Mesendoderm (in vitro differentiated cells): ENCODE data around the gene KDR.

Experiments used
- DNase-seq: peaks from one replicate; pipeline ENCODE4 v3.0.0; 2013
- H2AK5ac ChIP-seq: 2 replicates; pipeline ENCODE4 v1.6.1; 2013; ENCODE audit warnings: low read length, inconsistent platforms
- H2BK120ac ChIP-seq: 2 replicates; pipeline ENCODE4 v1.6.1; 2013; ENCODE audit warnings: low read depth, mild to moderate bottlenecking, low read length, moderate library complexity, mixed read lengths
- H2BK15ac ChIP-seq: replicated peaks from 2 replicates; pipeline ENCODE4 v1.6.1; 2013; ENCODE audit warnings: low read depth, mild to moderate bottlenecking, moderate library complexity
- H2BK5ac ChIP-seq: 2 replicates; pipeline ENCODE4 v1.6.1; 2013; ENCODE audit warnings: low read length, inconsistent platforms
- H3K18ac ChIP-seq: 2 replicates; pipeline ENCODE4 v1.6.1; 2013; ENCODE audit warnings: mild to moderate bottlenecking, low read length, mixed read lengths
- H3K23ac ChIP-seq: one replicate; pipeline ENCODE4 v1.6.1; 2013; ENCODE audit warnings: low read length
- H3K27ac ChIP-seq: 2 replicates; pipeline ENCODE4 v1.5.1; 2013; ENCODE audit warnings: low read depth, mild to moderate bottlenecking, inconsistent platforms, low read length, moderate library complexity
- H3K27me3 ChIP-seq: 2 replicates; pipeline ENCODE4 v1.6.1; 2013; ENCODE audit warnings: low read length, control low read depth, mild to moderate bottlenecking, inconsistent platforms; ENCODE audit not compliant: insufficient read depth, poor library complexity
- H3K36me3 ChIP-seq: 2 replicates; pipeline ENCODE4 v1.6.1; 2013; ENCODE audit warnings: low read length, inconsistent platforms; ENCODE audit not compliant: control insufficient read depth, insufficient read depth
- H3K4ac ChIP-seq: one replicate; pipeline ENCODE4 v1.6.1; 2013; ENCODE audit warnings: low read depth, mild to moderate bottlenecking, low read length, moderate library complexity
- H3K4me1 ChIP-seq: 2 replicates; pipeline ENCODE4 v1.6.1; 2013; ENCODE audit warnings: low read depth, low read length, inconsistent platforms; ENCODE audit not compliant: control insufficient read depth
- H3K4me2 ChIP-seq: 2 replicates; pipeline ENCODE4 v1.6.1; 2013; ENCODE audit warnings: low read length
- H3K4me3 ChIP-seq: 2 replicates; pipeline ENCODE4 v1.5.1; 2013; ENCODE audit warnings: mild to moderate bottlenecking, low read length
- H3K56ac ChIP-seq: one replicate; pipeline ENCODE4 v1.6.1; 2013; ENCODE audit warnings: low read length
- H3K79me1 ChIP-seq: 2 replicates; pipeline ENCODE4 v1.6.1; 2013; ENCODE audit warnings: low read length, inconsistent platforms
- H3K79me2 ChIP-seq: 2 replicates; pipeline ENCODE4 v1.6.1; 2013; ENCODE audit warnings: mild to moderate bottlenecking, low read length; ENCODE audit not compliant: control insufficient read depth, insufficient read depth
- H3K9ac ChIP-seq: 2 replicates; pipeline ENCODE4 v1.6.1; 2013; ENCODE audit warnings: low read length, inconsistent platforms
- H4K5ac ChIP-seq: one replicate; pipeline ENCODE4 v1.6.1; 2013; ENCODE audit warnings: low read length
- H4K8ac ChIP-seq: one replicate; pipeline ENCODE4 v1.6.1; 2013; ENCODE audit warnings: low read depth, mild to moderate bottlenecking, control low read depth, low read length, moderate library complexity
- WGBS: extraction: QIAGEN DNeasy Blood & Tissue Kit; methylation state at CpG from one replicate; pipeline ENCODE4 v1.1.7; 2013; ENCODE audit warnings: low lambda C conversion rate, missing lambda C conversion rate; ENCODE audit not compliant: insufficient coverage; ENCODE audit errors: extremely low coverage; 5-methylcytosine and 5-hydroxymethylcytosine counted together

Gene KDR

DNA sequence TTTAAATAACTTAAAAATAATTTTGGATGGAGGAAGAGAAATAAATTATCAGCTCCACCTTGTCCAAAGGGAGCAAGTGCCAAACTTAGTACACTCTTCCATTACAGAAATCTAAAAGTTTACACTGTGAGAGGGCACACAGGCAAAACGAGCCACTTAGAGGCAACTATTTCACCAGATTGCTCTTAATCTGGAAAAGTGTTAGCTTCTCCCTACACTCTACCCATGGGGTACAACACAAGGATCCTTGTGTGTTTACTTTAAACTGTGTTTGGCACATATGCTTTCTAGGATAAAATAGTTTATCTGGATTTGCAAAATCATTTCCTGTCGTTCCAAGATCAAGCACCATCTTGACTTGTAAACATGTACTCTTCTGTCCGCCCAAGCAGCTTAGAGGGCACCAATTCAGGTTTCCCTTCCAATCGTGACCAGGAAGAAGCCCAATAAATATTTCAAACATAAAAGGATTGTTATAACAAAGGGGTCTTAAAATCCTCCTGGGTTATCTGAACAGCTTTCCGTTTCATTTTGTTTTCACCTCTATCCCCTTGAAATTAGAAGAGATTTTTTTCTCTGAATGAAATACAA lies 29.0 kb upstream of the KDR start:
- H3K79me2 ChIP-seq = no peaks in the 10 kb centered on the region
- no peak overlapping the region for H2BK5ac ChIP-seq
- H2BK120ac ChIP-seq = no peak overlapping the region
- H3K27me3 ChIP-seq = no peaks in the 10 kb centered on the region
- no peak overlapping the region for H4K5ac ChIP-seq
- DNase-seq = no peak
- no peaks in the 10 kb centered on the region for H3K4me1 ChIP-seq
- no CpG with 5 or more reads among the region's 5 CpGs for WGBS
- peak overlapping the region; percentile 39 for H3K18ac ChIP-seq
- H3K4me2 ChIP-seq = no peak overlapping the region
- no peak overlapping the region for H2AK5ac ChIP-seq
- no peak overlapping the region for H3K4me3 ChIP-seq
- no peak overlapping the region for H3K23ac ChIP-seq
- H2BK15ac ChIP-seq = no peak overlapping the region
- H3K56ac ChIP-seq = no peak overlapping the region
- H4K8ac ChIP-seq = no peak overlapping the region
- H3K9ac ChIP-seq = no peak overlapping the region
- no peak overlapping the region for H3K4ac ChIP-seq
- no peaks in the 10 kb centered on the region for H3K79me1 ChIP-seq
- H3K36me3 ChIP-seq = no peaks in the 10 kb centered on the region
- H3K27ac ChIP-seq = no peak overlapping the region

DNA sequence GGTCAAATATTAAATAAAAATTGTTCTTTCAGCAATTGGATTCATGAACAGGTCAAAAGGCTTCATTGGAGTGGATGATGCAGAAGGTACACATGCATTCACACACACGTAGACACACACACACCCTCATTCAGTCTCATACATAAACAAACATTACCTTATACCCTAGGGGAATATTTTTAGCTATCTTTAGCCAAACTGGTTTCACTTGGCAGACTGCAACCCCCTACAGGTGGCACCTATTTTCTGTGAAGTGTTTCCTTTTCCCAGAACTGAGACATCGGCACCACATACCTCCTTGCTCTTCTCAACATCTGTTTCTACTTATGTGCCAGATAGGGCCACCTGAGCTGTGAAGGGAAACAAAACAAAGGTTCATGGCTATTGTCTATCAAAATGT lies 18.5 kb upstream of the KDR start:
- no peaks in the 10 kb centered on the region for H3K79me1 ChIP-seq
- H3K4me3 ChIP-seq = no peak overlapping the region
- no peak overlapping the region for H3K9ac ChIP-seq
- H3K36me3 ChIP-seq = no peaks in the 10 kb centered on the region
- no peak overlapping the region for H3K23ac ChIP-seq
- H3K4me1 ChIP-seq = no peaks in the 10 kb centered on the region
- H3K56ac ChIP-seq = no peak overlapping the region
- no peak for DNase-seq
- no peak overlapping the region for H4K8ac ChIP-seq
- WGBS = no CpG with 5 or more reads among the region's 2 CpGs
- H3K4ac ChIP-seq = no peak overlapping the region
- H2BK15ac ChIP-seq = no peak overlapping the region
- no peak overlapping the region for H2AK5ac ChIP-seq
- no peak overlapping the region for H2BK5ac ChIP-seq
- H2BK120ac ChIP-seq = no peak overlapping the region
- H3K27ac ChIP-seq = no peak overlapping the region
- H3K27me3 ChIP-seq = no peaks in the 10 kb centered on the region
- no peak overlapping the region for H4K5ac ChIP-seq
- H3K79me2 ChIP-seq = no peaks in the 10 kb centered on the region
- no peak overlapping the region for H3K18ac ChIP-seq
- H3K4me2 ChIP-seq = no peak overlapping the region

DNA sequence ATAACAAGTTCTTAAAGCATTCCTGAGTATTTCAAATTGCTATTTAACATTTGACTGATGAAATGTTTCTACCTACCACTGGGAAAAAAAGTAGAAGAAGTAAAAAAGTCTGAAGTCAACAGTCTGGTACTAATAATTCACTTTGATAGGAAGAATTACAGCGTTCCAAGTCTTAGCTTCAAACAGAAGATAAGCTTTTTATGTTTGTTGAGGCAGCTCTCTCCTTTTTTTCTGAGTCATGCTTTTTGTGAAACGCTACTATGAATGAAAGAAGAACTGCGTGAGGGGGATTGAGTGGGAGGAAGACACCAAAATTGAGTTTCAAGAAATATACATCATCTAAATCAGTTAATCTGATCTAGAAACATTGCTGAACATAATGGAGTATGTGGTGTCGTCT lies 13.0 kb upstream of the KDR start:
- Histone ChIP-seq H3K4ac (no peak overlapping the region), H3K79me1 (no peaks in the 10 kb centered on the region), H2BK120ac (no peak overlapping the region), H3K4me1 (no peaks in the 10 kb centered on the region), H3K27me3 (no peaks in the 10 kb centered on the region), H2BK15ac (no peak overlapping the region), H3K56ac (no peak overlapping the region), H3K18ac (no peak overlapping the region), H3K9ac (no peak overlapping the region), H3K36me3 (no peaks in the 10 kb centered on the region), H2BK5ac (no peak overlapping the region), H3K4me2 (no peak overlapping the region), H4K8ac (no peak overlapping the region), H2AK5ac (no peak overlapping the region), H4K5ac (no peak overlapping the region), H3K27ac (no peak overlapping the region), H3K79me2 (no peaks in the 10 kb centered on the region), H3K23ac (no peak overlapping the region), H3K4me3 (no peak overlapping the region)
- WGBS = no CpG with 5 or more reads among the region's 4 CpGs
- DNase-seq = no peak

DNA sequence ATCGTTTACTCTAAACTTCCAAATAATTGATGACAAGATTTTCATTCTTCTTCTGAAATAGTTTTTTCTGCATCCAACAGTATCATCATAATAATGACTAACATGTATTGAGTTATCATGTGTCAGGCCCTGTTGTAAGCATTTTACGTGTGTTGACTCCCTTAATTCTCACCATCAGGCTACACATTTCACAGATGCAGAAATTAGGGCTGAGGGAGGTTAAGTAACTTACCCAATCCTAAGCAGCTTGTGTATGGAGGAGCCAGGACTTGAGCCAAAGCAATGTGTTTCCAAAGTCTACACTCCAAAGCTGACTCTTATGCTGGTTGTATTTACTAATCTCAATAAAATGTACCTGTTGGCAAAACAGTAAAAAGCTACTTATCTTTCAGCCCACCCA lies 11.2 kb upstream of the KDR start:
- WGBS = no CpG with 5 or more reads among the region's 2 CpGs
- no peak overlapping the region for H3K4me2 ChIP-seq
- no peak overlapping the region for H4K5ac ChIP-seq
- H3K56ac ChIP-seq = no peak overlapping the region
- H3K27me3 ChIP-seq = no peaks in the 10 kb centered on the region
- H2AK5ac ChIP-seq = no peak overlapping the region
- H3K4ac ChIP-seq = no peak overlapping the region
- no peaks in the 10 kb centered on the region for H3K79me2 ChIP-seq
- DNase-seq = no peak
- H2BK5ac ChIP-seq = no peak overlapping the region
- no peak overlapping the region for H3K9ac ChIP-seq
- no peaks in the 10 kb centered on the region for H3K79me1 ChIP-seq
- no peak overlapping the region for H2BK15ac ChIP-seq
- no peak overlapping the region for H4K8ac ChIP-seq
- H3K27ac ChIP-seq = no peak overlapping the region
- H3K4me3 ChIP-seq = no peak overlapping the region
- no peaks in the 10 kb centered on the region for H3K36me3 ChIP-seq
- H3K18ac ChIP-seq = no peak overlapping the region
- no peaks in the 10 kb centered on the region for H3K4me1 ChIP-seq
- H2BK120ac ChIP-seq = no peak overlapping the region
- H3K23ac ChIP-seq = no peak overlapping the region

DNA sequence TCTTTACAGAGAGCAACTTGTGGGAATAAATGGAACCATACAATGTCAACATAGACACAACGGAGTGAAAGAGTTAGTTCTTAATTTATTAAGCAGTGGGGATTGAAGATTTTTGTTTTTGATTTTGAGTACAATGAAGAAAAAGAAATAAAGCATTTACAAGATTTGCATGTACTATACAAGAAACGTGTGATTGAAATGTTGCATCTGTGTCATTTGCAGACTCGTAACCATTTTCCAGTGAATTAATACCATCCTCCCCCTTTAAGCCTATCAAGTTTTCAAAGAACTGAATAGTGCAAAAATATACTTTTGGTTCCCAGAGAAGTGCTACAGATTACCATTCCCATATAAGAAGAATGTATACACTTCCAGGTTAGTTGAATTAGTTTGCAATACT lies 8.6 kb upstream of the KDR start:
- no CpG with 5 or more reads among the region's 3 CpGs for WGBS
- no peak overlapping the region for H3K18ac ChIP-seq
- H3K27ac ChIP-seq = no peak overlapping the region
- H3K4me3 ChIP-seq = no peak overlapping the region
- H3K4ac ChIP-seq = no peak overlapping the region
- no peak overlapping the region for H2BK120ac ChIP-seq
- H3K9ac ChIP-seq = no peak overlapping the region
- no peak for DNase-seq
- no peak overlapping the region for H4K8ac ChIP-seq
- H4K5ac ChIP-seq = no peak overlapping the region
- no peaks in the 10 kb centered on the region for H3K79me2 ChIP-seq
- no peak overlapping the region for H2BK5ac ChIP-seq
- H3K79me1 ChIP-seq = no peaks in the 10 kb centered on the region
- no peak overlapping the region for H2BK15ac ChIP-seq
- no peak overlapping the region for H3K4me2 ChIP-seq
- no peaks in the 10 kb centered on the region for H3K27me3 ChIP-seq
- no peaks in the 10 kb centered on the region for H3K4me1 ChIP-seq
- H3K36me3 ChIP-seq = no peaks in the 10 kb centered on the region
- no peak overlapping the region for H3K56ac ChIP-seq
- H3K23ac ChIP-seq = no peak overlapping the region
- H2AK5ac ChIP-seq = no peak overlapping the region

DNA sequence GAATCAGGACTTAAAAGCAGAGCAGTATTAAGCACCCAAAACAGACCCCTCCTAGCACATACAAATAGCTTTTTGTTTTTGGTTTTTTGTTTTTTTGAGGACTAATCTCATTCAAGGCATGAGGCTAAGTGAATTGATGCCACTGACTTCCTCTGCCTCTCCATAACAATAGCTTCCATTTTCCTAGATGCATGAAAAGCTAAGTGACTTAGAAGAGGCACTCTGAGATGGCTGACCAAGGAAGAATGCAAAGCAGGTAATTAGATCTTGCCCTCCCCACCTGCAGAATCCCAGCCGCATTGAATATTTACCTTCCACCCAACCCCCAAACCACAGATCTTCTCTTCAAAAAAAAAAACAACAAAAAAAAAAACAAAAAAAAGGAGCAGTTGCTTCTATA lies 7.4 kb upstream of the KDR start:
- Histone ChIP-seq H3K56ac (no peak overlapping the region), H2BK5ac (no peak overlapping the region), H3K4me3 (no peak overlapping the region), H3K4me1 (no peaks in the 10 kb centered on the region), H3K9ac (no peak overlapping the region), H3K27me3 (no peaks in the 10 kb centered on the region), H3K23ac (no peak overlapping the region), H3K79me2 (no peaks in the 10 kb centered on the region), H4K5ac (no peak overlapping the region), H2BK15ac (no peak overlapping the region), H3K36me3 (no peaks in the 10 kb centered on the region), H3K18ac (no peak overlapping the region), H3K27ac (no peak overlapping the region), H2AK5ac (no peak overlapping the region), H4K8ac (no peak overlapping the region), H3K4me2 (no peak overlapping the region), H2BK120ac (no peak overlapping the region), H3K79me1 (no peaks in the 10 kb centered on the region), H3K4ac (no peak overlapping the region)
- no CpG with 5 or more reads among the region's 1 CpG for WGBS
- peak; percentile 54 for DNase-seq
